ENCODE results near the gene PHF5A. TPM values are rescaled to one million over a fixed set of nuclear protein-coding genes. Genes with fewer than 3 reads are reported as not detected.
A peak's percentile ranks its signal among the peaks of the same experiment; 100 is the strongest.

Gene PHF5A
- total RNA-seq, 1 donor from 2014 or later = 23.9 TPM

- peaks cover 83% of the 10 kb centered on the region for H3K4me1 ChIP-seq
- peak overlapping the region; percentile 3 for H3K4me3 ChIP-seq
- TF ChIP-seq, protein P1, sequence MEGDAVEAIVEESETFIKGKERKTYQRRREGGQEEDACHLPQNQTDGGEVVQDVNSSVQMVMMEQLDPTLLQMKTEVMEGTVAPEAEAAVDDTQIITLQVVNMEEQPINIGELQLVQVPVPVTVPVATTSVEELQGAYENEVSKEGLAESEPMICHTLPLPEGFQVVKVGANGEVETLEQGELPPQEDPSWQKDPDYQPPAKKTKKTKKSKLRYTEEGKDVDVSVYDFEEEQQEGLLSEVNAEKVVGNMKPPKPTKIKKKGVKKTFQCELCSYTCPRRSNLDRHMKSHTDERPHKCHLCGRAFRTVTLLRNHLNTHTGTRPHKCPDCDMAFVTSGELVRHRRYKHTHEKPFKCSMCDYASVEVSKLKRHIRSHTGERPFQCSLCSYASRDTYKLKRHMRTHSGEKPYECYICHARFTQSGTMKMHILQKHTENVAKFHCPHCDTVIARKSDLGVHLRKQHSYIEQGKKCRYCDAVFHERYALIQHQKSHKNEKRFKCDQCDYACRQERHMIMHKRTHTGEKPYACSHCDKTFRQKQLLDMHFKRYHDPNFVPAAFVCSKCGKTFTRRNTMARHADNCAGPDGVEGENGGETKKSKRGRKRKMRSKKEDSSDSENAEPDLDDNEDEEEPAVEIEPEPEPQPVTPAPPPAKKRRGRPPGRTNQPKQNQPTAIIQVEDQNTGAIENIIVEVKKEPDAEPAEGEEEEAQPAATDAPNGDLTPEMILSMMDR (IDR thresholded peaks at IDR 0.05; ENCODE audit: borderline replicate concordance) = no peak
- DNase-seq = peak; percentile 46
- peak overlapping the region; percentile 92 for H3K27ac ChIP-seq (replicated peaks)
- H3K27me3 ChIP-seq (ENCODE audit: low read depth) = no peaks in the 10 kb centered on the region
- peaks cover 90% of the 10 kb centered on the region for H3K36me3 ChIP-seq
- no peaks in the 10 kb centered on the region for H3K9me3 ChIP-seq (replicated peaks)
- intact Hi-C loops (cut with micrococcal nuclease) = no loop called here
Observed at GRCh38 chr22:41512421-41513194, 44.1 kb upstream of the PHF5A start.

- intact Hi-C loops (cut with micrococcal nuclease) = no loop called here
- no peaks in the 10 kb centered on the region for H3K27me3 ChIP-seq (ENCODE audit: low read depth)
- DNase-seq = no peak
- H3K27ac ChIP-seq (replicated peaks) = peak overlapping the region; percentile 92
- H3K4me3 ChIP-seq = no peak overlapping the region
- peaks cover 85% of the 10 kb centered on the region for H3K4me1 ChIP-seq
- TF ChIP-seq, protein P1 (IDR thresholded peaks at IDR 0.05; ENCODE audit: borderline replicate concordance) = no peak
- H3K36me3 ChIP-seq = peaks cover 90% of the 10 kb centered on the region
- no peaks in the 10 kb centered on the region for H3K9me3 ChIP-seq (replicated peaks)
Observed at GRCh38 chr22:41511521-41511968, 43.1 kb upstream of the PHF5A start.

DNA sequence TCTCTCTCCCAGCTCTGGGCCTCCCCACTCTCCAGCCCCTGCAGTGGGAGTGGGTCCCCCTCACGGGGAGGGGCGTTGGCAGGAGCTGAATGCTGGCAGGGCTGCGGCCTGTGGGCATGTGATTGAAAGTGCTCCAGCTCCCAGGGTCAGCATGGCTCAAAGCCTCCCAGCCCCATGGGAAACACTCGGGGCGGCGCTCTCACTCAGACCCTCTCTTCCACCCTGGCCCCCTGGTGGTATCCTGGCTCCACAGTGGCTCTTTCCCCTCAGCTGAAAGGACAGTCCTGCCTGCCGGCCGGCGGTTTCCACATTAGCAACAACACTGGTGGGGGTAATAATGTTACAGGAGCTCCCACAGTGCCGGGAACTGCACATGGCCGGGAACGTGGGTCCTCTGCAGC lies 40.3 kb upstream of the PHF5A start:
- TF ChIP-seq, protein P1 (IDR thresholded peaks at IDR 0.05; ENCODE audit: borderline replicate concordance) = peak; percentile 29
- Histone ChIP-seq H3K4me1 (peaks cover 100% of the 10 kb centered on the region), H3K9me3 (replicated peaks) (no peaks in the 10 kb centered on the region), H3K27me3 (ENCODE audit: low read depth) (no peaks in the 10 kb centered on the region), H3K4me3 (no peak overlapping the region), H3K27ac (replicated peaks) (peak overlapping the region; percentile 92), H3K36me3 (peaks cover 83% of the 10 kb centered on the region)
- peak; percentile 60 for DNase-seq
- intact Hi-C loops (cut with micrococcal nuclease) = no loop called here

DNA sequence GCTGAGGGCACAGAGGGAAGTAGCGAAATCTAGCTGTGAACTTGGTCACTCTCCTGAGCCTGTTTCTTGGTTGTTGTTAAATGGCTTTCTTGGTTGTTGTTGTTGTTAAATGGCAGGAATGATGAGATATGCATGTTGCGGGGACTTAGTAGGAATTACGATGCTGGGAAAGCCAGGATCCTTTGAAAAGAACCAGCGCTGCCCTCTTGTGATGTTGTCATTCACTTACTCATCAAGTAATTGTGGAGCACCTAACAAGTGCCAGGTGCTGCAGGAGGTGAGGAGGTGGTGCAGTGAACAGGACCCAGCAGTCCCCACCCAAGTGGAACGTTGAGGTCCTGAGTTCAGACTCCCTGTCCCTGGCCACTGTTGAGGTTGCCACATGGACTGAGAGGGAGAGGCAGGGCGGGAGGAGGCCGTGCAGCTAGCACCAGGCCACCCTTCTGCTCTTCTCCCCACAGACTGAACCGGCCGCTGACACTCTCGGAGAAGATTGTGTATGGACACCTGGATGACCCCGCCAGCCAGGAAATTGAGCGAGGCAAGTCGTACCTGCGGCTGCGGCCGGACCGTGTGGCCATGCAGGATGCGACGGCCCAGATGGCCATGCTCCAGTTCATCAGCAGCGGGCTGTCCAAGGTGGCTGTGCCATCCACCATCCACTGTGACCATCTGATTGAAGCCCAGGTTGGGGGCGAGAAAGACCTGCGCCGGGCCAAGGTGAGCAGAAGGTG lies 39.0 kb upstream of the PHF5A start:
- Histone ChIP-seq H3K9me3 (replicated peaks) (no peaks in the 10 kb centered on the region), H3K4me1 (peaks cover 100% of the 10 kb centered on the region), H3K36me3 (peaks cover 83% of the 10 kb centered on the region), H3K27ac (replicated peaks) (peak overlapping the region; percentile 92), H3K4me3 (no peak overlapping the region), H3K27me3 (ENCODE audit: low read depth) (no peaks in the 10 kb centered on the region)
- intact Hi-C loops (cut with micrococcal nuclease) = no loop called here
- TF ChIP-seq, protein P1 (IDR thresholded peaks at IDR 0.05; ENCODE audit: borderline replicate concordance) = no peak
- no peak for DNase-seq

DNA sequence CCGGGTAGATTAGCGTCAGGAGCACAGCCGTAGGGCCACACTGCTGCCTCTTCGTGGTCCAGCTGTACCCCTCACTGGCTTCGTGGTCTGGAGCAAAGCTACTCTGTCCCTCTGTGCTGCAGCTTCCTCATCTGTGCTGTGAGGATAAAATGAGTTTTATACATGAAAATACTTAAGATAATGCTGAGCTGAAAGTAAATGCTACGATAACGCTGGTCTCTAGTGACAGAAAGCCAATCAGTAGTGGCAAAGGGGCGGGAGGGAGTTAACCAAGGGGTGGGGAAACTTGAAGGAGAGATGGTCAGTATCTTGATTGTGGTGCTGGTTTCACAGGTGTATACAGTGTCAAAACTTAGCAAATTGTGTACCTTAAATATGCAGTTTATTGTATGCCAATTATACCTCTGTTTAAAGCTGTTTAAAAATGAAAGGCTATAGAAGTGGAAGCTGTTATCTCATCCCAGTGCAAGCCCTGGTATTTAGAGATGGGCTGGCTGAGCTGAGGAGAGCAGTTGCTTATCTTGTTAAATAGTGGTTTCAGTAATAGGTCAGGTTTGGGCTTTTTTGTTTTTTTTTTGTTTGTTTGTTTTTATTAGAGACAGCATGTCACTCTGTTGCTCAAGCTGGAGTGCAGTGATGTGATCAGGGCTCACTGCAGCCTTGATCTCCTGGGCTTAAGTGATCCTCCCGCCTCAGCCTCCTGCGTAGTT lies 37.2 kb upstream of the PHF5A start:
- intact Hi-C loops (cut with micrococcal nuclease) = no loop called here
- H3K27ac ChIP-seq (replicated peaks) = peak overlapping the region; percentile 92
- no peak for DNase-seq
- no peak overlapping the region for H3K4me3 ChIP-seq
- peaks cover 83% of the 10 kb centered on the region for H3K36me3 ChIP-seq
- H3K9me3 ChIP-seq (replicated peaks) = no peaks in the 10 kb centered on the region
- TF ChIP-seq, protein P1 (IDR thresholded peaks at IDR 0.05; ENCODE audit: borderline replicate concordance) = no peak
- H3K27me3 ChIP-seq (ENCODE audit: low read depth) = no peaks in the 10 kb centered on the region
- peaks cover 99% of the 10 kb centered on the region for H3K4me1 ChIP-seq
